CD4-positive, alpha-beta T cell treated with Interleukin-17A for 1 hour (primary cell): ENCODE results near the gene SMARCD1.

ENCODE experiments used
- DNase-seq: peaks from one replicate; pipeline ENCODE4 v3.0.0-alpha.2; 2020

SMARCD1 gene

DNA sequence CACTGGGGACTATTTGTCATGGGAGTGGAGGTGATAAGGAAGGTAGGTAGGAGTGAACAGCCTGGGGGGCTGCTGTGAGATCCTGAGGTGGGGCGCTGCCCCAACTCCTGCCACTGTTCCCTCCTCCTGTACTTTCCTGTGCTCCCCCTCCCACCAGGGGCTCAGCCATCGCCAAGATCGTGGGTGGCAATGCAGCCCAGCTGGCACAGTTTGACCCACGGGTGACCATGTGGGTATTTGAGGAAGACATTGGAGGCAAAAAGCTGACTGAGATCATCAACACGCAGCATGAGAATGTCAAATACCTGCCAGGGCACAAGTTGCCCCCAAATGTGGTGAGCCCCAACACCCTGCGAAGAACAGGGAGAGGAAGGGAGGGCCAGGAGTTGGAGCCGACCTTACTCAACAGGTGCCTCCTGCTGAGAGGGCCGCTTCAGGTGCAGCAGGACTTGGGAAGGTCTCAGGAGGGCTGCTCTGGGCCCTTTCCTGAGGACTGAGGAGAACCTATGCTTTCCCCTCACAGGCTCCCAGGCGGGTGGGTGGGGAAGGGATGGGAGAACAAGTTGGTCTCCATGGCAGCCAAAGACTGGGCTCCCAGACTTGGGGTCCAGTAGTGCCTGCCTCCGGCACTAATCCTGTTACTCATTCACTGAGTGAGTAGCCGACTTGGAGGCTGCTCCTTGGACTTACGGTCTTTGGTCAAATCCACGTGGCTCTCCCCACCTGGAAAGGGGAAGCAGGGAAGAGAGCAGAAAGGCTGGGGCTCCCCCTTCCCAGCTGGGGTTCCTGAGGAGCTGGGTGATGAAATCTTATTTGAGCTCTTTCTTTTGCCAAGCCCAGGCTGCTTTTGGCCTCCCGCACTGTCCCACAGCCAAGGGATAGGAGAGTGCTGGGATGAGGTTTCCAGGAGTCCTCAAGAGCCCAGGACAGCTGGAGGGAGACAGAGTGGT lies 19.6 kb downstream of the SMARCD1 start:
- DNase-seq = no peak

DNA sequence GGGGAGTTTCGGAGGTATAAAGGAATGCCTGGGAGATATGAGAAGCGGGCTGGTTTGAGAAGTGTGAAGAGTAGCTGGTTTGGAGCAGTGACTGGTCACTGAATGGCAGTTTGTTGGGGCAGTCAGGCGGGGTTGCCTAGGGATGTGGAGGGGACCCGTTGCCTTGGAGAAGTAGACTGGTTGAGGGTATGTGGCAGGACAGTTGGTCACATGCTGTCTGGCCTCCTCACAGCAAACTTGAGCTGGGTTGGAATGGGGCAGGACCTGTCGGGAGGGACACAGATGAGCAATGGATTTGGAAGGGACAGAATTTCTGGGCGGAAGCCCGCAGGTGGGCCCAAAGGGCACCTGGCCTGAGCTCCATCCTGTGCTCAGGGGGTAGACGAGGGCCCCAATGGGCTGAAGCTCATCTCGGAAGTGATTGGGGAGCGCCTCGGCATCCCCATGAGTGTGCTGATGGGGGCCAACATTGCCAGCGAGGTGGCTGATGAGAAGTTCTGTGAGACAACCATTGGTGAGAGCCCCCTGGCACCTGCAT lies 20.8 kb downstream of the SMARCD1 start:
- DNase-seq = no peak

DNA sequence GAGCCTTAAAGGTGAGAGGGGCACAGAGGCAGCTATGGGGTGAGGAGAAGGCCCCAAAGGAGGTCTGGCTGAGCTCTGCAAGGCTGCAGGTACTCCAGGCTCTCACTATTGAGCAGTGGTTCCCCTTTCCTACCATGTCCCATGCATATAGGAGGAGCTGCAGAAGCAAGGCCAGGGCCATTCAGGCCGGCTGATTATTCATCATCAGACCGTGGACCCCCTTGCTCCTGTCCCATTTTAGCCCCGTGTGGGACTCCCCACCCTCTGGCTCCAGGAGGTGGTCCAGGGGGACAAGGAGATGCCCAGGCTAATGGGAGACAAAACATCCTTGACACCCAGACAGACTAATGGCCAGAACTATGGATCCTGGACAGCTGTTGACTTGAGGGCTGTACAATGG lies 21.8 kb downstream of the SMARCD1 start:
- no peak for DNase-seq

DNA sequence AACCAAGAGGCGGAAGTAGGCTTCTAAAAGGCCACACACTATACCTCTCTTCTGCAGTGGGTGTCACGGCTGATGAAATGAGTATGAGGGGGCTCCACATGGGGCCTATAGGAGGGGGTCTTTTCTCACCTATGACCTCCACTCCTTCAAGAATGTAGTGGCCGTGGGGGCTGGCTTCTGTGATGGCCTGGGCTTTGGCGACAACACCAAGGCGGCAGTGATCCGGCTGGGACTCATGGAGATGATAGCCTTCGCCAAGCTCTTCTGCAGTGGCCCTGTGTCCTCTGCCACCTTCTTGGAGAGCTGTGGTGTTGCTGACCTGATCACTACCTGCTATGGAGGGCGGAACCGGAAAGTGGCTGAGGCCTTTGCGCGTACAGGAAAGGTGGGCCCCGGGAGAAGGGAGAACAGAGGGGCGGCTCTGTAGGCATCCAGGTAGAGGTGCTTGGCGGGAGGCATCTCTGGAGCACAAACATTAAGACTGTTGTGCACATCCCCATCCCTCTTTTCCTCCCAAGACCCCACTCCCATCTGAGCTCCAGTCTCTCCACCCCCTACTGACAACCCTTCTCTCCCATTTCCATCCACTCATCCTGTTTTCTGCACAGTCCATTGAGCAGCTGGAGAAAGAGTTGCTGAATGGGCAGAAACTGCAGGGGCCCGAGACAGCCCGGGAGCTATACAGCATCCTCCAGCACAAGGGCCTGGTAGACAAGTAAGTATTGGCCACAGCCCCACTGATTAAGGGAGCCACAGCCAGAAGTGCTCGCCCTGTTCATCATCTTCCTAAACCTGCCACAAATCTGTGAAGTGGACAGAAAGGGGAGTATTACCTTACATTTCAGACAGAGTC lies 22.5 kb downstream of the SMARCD1 start:
- no peak for DNase-seq

DNA sequence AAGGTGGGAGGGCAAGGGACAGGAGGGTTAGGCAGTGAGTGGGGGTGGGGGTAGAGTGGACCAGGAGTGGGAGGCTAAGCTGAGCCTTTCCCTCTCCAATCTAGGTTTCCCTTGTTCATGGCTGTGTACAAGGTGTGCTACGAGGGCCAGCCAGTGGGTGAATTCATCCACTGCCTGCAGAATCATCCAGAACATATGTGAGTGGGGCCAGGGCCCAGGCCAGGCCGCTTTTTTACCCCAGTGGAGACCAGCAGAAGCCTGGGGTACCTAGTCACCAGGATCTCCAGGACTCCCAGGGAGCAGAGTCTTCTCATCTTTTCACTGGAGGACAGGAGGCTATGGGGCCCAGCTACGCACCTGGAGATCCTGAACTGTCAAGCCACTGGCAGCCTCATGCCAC lies 24.2 kb downstream of the SMARCD1 start:
- DNase-seq = no peak

DNA sequence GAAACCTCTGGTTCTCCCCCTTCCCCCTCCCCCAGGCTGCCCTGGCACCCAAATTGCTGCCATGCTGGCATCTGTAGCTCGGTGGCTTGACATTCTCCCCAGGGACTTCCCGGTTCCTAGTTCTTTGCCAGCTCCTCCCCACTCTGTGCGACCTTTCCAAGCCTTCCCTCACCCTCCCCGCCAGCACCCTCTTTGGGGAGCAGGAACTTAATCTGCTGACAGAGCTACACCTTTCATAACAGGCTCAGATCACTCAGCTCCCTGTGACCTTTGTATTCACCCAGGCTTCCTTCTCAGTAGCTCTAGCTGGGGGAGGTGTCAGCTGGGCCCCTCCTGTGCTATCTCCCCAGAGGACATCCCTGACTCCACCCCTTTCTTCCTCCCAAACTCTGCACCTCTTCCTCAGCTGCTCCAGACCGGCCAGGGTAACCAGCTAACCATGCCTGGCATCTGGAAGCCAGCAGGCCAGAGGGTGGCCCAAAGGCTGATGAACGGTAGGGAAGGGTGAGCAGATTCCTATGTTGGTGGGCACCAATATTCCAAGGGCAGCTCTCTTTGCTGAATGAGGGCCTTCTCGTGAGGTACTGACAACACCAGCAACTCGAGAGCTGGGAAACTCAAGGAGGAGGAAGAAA lies 25.1 kb downstream of the SMARCD1 start:
- DNase-seq = no peak

DNA sequence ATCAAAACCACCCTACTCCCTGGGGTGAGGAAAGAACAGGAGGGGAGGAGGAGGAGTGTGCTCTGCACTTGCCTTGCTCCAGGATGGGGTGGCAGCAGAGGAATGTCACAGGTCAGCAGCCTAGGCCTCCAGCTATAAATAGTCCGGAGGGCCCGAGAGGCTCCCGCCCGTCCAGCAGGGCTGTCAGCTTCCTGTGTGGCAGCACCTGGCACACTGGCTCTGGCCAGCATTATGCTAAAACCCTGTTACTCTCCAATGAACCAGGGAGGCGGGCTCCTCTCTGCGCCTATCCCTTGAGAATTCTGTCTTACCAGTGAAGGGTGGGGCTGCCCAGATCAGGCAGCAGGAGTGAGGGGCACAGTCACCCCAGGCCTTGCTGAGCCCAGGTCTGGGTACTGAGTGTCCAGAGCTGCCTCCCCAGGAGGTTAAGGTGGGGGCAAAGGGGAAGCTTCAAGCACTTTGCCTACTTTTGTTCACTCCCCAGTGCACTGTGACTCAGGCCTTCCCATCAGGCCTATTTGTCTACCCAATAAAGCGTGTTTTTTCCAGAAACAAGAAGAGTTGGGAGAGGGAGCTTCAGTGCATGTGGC lies 25.7 kb downstream of the SMARCD1 start:
- no peak for DNase-seq

DNA sequence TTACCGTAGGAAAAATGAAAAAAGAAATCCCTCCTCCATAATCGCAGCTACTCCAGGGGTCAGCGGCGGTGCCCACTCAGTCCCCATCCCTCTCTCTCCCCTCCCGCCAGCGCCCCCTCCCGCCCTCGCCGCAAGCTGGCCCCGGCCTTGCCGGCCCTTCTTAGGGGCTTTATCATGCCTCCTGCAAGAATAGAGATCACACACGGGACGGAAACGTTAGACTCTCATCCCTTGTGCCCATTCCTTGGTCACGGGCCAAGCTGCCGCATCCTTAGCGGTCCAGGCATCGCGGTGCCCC lies 26.2 kb downstream of the SMARCD1 start:
- no peak for DNase-seq

DNA sequence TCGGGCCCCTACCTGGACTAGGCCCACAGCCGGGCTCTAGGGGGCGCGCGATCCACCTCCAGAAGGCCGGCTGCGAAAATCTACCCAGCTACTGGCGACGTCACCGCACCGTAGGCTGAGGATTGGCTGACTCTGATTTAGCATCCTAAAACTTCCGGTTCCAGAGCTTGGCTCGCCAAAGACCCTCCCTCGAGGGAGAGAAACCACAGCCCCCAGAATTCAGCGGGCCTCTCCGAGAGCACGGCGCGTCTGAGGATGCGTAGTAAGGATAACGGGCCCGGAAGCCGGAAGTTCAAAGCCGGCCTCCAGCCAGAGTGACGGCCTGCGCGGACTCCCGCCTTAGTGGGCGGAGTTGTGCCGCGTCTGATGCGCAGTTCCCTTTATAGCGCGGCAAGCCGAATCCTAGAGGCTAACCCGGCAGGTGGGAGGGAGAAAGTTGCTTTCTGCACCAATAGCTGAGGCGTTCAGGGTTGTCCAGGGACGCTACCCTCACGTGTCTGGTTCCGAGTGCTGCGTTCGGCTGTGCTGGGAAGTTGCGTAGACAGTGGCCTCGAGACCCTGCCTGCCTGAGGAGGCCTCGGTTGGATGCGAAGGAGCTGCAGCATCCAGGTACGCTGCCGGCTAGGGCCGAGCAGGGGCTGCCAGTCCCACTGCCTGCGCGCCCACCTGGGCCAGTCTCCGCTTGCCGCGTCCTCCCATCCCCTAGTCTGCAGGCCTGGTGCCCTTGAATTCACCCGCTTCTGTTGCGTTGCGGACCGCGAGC lies 26.7 kb downstream of the SMARCD1 start, which contains the start of gene COX14:
Gene COX14 (plus strand): TSS at position 544 of the 763 bp plus-strand sequence. CDS start 7,808 bp downstream, outside the sequence.
- peak; percentile 100 for DNase-seq

DNA sequence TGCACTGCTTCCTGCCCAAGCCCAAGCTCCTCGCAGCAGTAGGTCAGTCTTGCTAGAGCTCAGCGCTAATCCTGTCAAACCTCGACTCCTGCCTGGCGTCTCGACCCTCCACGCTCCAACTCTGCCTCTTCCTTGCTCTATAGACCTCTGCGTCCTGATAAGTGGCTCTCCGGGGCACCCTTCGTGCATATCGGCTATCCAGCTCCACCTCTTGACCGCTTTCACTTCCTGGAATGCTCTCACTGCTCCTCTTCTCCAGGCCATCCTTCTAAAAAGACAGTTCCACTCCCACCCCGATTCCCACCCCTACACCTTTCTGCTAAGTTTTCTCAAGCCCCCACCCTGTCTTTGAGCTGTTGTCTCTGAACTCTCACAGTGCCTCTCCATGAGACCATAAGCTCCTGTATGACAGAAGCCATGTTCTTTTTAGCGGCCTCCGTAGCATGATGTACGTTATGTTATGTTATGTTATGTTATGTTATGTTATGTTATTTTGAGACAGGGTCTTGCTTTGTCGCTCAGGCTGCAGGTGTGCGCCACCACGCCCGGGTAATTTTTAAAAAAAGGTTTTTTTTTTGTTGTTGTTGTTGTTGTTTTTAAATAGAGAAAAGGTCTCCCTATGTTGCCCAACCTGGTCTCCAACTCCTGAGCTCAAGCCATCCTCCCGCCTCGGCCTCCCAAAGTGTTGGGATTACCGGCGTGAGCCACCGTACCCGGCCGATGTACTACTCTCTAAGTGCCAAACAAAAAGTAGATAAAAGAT lies 27.5 kb downstream of the SMARCD1 start:
- no peak for DNase-seq

DNA sequence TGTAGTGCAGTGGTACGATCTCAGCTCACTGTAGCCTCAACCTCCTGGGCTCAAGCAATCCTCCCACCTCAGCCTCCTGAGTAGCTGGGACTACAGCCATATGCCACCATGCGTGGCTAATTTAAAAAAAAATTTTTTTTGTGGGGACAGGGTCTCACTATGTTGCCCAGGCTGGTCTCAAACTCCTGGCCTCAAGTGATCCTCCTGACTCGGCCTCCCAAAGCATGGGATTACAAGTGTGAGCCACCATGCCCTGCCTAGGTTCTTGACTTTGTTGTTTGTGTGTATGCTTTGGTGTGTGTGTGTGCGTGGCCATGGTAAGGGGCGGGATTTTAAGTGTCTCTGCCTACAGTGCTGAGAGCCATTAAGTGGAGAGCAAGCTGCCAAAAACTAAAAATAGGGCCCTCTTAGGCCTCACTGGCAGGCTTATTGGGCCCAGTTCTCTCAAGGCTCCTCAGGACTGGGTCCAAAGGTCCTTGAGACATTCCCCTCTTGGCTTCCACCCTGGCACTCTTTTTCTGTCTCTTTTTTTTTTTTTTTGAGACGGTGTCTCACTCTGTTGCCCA lies 32.0 kb downstream of the SMARCD1 start:
- DNase-seq = no peak

DNA sequence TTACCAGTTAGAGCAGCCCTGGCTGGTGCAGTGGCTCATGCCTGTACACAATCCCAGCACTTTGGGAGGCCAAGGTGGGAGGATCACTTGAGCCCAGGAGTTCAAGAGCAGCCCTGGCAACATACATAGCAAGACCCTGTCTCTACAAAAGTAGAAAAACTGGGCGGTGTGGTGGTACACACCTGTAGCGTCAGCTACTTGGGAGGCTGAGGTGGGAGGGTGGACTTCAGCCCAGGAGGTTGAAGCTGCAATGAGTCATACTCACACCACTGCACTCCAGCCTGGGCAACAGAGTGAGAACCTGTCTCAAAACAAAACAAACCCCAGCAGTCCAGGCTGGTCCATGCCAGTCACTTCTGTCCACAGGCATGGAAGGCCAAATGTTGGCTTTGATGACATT lies 34.2 kb downstream of the SMARCD1 start:
- no peak for DNase-seq

DNA sequence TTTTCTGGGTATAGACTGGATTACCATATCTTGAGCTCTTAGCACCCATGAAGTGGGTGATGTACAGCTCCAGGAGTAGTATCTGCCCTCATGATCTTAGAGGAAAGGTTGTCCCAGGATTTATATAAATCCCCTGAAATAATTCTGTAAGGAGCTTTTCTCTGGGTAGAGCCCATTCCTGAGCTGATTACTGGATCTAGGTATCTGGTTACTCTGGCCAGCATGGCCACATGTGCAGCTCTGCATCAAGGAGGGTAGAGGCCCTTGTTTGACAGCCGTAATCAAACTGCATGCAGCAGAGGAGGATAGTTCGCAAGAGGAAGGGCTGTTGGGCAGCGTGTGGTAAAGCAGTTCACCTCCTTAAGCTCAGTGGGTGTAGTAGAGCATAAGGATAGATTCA lies 35.4 kb downstream of the SMARCD1 start:
- no peak for DNase-seq

DNA sequence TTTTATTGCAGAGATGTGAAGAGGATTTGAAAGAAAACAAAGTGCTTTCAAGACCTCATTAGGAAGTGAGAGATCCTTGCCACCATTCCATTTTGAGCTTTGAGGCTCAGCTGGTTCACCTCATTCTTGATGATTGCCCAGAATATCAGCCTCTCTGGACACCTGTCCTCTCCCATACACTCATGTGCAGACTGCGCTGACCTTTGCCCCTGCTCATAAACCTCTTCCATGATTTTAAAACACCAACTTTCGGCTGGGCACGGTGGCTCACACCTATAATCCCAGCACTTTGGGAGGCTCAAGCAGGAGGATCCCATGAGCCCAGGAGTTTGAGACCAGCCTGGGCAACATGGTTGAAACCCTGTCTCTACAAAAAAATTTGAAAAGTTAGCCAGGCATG lies 35.8 kb downstream of the SMARCD1 start:
- no peak for DNase-seq

DNA sequence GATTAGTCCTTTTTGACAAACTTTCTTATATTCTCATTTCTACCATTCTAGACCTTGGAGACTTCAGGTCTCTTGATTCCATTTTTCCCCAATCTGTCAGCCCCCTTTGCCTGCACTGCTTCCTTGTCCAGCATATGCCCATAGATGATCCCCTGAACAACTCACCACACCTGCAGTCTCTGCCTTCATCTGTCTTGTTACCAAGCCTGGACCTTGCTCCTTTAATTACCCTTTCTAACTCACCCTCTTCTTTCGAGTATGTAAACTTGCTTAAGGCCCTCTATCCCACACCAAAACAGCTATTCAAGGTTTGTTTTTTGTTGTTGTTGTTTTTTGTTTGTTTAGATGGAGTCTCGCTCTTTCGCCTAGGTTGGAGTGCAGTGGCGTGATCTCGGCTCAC lies 36.5 kb downstream of the SMARCD1 start:
- DNase-seq = no peak

DNA sequence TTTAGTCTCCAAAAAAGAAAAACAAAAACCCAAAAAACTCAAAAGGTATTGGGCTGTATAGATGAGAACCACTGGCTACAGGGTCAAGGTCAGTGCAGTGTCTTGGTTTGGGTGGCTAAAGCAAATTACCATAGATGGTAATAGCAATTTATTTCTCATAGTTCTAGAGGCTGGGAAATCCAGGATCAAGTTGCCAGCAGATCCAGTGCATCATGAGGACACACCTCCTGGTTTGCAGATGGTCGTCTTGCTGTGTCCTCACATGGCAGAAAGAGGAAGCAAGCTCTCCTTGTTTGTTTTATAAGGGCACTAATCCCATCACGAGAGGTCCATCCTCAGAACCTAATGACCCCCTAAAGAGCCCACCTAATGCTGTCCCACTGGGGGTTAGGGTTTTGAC lies 38.1 kb downstream of the SMARCD1 start:
- no peak for DNase-seq

DNA sequence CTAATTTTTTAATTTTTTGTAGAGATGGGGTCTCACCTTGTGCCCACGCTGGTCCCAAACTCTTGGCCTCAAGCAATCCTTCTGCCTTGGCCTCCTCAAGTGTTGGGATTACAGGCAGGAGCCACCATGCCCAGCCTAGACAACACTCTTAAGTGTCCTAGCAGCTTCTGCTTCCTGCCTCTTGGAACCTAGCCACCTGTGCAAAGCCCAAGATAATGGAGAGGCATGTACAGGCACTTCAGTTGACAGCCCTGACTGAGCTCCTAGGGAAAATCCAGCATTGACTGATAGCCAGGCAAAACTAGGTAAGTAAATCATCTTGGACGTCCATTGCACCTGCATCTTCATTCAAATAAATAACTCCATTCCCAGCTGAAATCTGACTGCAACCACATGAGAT lies 42.4 kb downstream of the SMARCD1 start:
- no peak for DNase-seq

DNA sequence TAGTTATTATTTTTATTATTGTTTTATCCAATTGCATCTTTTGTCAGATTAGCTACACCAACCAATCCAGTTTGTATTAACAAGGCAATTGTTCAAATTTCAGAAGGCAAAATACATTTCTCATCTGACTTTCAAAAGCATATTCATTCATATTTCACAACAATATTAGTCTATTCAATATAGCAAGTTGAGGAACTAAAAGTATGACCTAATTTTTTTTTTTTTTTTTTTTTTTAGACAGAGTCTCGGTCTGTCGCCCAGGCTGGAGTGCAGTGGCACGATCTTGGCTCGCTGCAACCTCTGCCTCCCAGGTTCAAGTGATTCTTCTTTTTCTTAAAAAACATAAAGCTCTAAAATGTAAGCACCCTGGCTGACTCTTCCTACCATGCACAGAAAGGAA lies 44.1 kb downstream of the SMARCD1 start:
- no peak for DNase-seq

DNA sequence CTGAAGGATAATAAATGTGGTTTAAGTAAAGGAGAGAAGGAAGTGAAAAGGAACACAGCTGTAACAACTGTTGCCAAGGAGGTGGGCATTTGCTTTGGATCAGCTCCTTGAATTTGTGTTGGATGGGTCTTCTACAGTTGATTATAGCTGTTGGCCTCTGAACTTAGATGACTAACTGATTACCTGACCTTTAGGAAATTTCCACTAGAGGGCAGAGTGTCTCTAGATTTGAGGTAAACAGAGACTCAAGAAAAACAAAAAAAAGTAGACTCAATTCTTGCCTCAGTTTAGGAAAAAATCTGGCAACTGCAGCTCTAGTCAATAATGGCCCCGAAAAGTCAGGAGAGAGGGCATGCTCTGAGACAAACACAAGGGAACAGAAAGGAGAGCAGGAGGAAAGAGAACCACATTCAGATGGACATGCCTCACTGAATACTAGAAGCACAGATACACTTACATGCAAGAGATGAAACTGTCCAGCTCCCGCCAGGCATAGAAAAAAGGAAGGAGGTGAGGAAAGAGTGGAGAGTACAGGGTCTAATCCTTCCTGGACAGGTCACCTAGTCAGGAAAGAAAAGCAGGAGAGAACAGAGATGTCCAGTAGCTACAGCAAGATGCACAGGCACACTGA lies 47.5 kb downstream of the SMARCD1 start:
- peak; percentile 71 for DNase-seq

DNA sequence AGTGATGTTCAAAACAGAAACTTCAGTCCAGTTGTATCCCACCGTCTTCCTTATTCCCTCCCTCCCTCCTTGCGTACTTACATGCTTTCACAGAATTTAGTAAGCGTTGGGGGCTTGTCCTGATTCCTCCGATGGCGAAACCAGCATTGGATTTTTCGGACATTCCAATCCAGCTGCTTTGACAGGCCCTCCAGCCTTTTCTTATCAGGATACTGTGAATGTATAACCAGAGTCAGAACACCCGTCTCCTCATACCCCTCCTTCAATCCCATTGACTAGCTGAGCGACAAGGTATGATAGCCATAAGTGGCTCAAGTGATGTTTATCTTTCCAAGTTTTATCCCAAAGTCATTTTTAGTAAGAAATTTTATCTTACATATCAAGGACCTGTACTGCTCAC lies 57.9 kb downstream of the SMARCD1 start:
- DNase-seq = no peak
